ENCODE measurements around the gene HTR7. TPM values are rescaled to one million over a fixed set of nuclear protein-coding genes. Genes with fewer than 3 reads are reported as not detected.

HTR7 gene
- total and polyA plus RNA-seq, 2 of the 8 experiments (the other 6 are each of a cell fraction or from before 2014, with no cell fraction given), result 22.9 to 24.6 TPM

DNA sequence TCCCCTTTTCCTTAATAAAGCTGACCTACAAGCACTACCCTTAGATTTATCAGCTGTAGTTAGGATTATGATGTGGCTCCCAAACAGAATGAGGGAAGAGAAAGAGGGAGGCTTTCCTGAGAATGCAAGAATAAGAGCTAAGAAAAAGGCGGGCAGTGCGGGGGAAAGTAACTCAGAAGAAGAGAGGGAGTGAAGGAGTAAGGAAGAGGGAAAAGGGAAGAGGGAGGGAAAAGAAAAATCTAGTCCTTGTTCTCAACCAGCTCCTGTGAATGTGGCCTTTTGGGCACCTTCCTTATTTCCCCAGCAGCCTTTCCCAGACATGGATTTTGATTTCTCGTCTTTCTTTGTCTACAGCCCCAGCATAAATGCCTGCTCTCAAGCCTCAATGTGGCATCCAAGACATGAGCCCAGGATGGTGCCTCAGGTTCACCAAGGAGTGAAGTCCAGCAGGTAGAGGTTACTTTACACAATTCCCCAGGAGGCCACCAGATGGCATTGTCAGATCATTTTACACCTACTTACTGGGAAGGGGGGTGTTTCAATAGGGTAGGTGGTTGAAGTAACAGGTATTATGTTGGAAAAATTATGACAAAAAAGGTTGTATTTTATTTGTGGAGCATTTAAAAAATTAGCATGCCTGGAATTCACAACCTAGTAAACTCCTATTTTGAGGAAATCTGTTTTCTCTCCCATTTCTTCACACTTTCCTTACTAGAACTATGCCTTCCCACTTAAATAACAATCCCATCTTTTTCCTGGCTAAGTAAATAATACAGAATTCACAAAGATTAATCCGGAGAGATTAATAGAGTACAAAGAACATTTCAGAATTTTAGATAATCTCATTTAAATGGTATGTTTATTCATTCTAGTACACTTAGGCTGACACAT lies 106.5 kb downstream of the HTR7 start:
- H3K27me3 ChIP-seq (replicated peaks in 1 of 4; ENCODE audit: control insufficient read depth in 3 of 4, extremely low read depth in 1 of 4, insufficient read depth in 3 of 4, low read length in 3 of 4), result no peaks in the 10 kb centered on the region
- H3K79me2 ChIP-seq (ENCODE audit: control insufficient read depth in 1 of 2, insufficient read depth in 2 of 2, low read length in 2 of 2), result peaks cover 0 to 43% of the 10 kb centered on the region in 2 experiments; a peak in 2 of 4 replicates
- H3K23ac ChIP-seq (ENCODE audit: insufficient read length), result no peak overlapping the region
- no peak overlapping the region for H2AK5ac ChIP-seq (ENCODE audit: low read depth, low read length)
- H2AFZ ChIP-seq (ENCODE audit: low read length), result no peak overlapping the region
- no peak overlapping the region for H3K9ac ChIP-seq (replicated peaks in 1 of 4; ENCODE audit: extremely low read depth in 1 of 4, low read depth in 3 of 4, low read length in 3 of 4)
- H3K36me3 ChIP-seq (ENCODE audit: control insufficient read depth in 2 of 4, insufficient read depth in 4 of 4, low read length in 3 of 4), result peaks cover 0 to 4% (median under 1%) of the 10 kb centered on the region in 4 experiments; a peak in 1 of 8 replicates
- no peak overlapping the region for H2BK120ac ChIP-seq (replicated peaks; ENCODE audit: low read depth, low read length)
- H3K18ac ChIP-seq (ENCODE audit: extremely low read depth, low read length), result no peak overlapping the region
- H3K23me2 ChIP-seq (ENCODE audit: low read depth, low read length), result no peaks in the 10 kb centered on the region
- WGBS, 2 experiments (ENCODE audit: extremely low coverage in 1 of 2, insufficient coverage in 1 of 2, insufficient read length in 1 of 2, insufficient replicate concordance in 2 of 2, low coverage in 1 of 2, low lambda C conversion rate in 2 of 2, missing lambda C conversion rate in 1 of 2), result 51% methylated on average over 4 of the region's 4 CpGs; no CpG with 5 or more reads in 1 of the 2 experiments
- no peak overlapping the region for H3K4me2 ChIP-seq (ENCODE audit: insufficient read depth in 1 of 2, low read depth in 2 of 2, low read length in 2 of 2)
- no peak overlapping the region for H4K91ac ChIP-seq (replicated peaks; ENCODE audit: insufficient read length, low read length)
- CTCF ChIA-PET (ENCODE audit: partially characterized antibody), result interaction anchor here (0.5 to 8.1 kb wide), 29 partner anchors 9 to 821 kb away, joined by 3 to 79 read pairs (median 4); partner anchors contain the start of genes HTR7 and RPP30
- H3K27ac ChIP-seq (ENCODE audit: low read depth, low read length), result no peak overlapping the region
- no peak overlapping the region for H2BK20ac ChIP-seq (ENCODE audit: low read length)
- no peak overlapping the region for H3K56ac ChIP-seq (replicated peaks; ENCODE audit: insufficient read length, low read depth, low read length)
- no peaks in the 10 kb centered on the region for H3K9me3 ChIP-seq (ENCODE audit: insufficient read depth in 2 of 2, low read depth in 1 of 2, low read length in 1 of 2)
- H4K20me1 ChIP-seq (replicated peaks in 1 of 2; ENCODE audit: control insufficient read depth in 1 of 2, insufficient read depth in 2 of 2, low read length in 2 of 2), result no peaks in the 10 kb centered on the region
- DNase-seq (ENCODE audit: low read depth in 1 of 2, low spot score in 2 of 2), result peak in 1 of 2 experiments; percentile 79
- FAIRE-seq, result peak; percentile 98
- no peak overlapping the region for H2BK12ac ChIP-seq (ENCODE audit: low read depth, low read length)
- no peak overlapping the region for H4K8ac ChIP-seq (ENCODE audit: extremely low read depth, insufficient read depth, low read length)
- H3K4me3 ChIP-seq (ENCODE audit: extremely low read depth in 1 of 4, insufficient read depth in 2 of 4, low read depth in 3 of 4, low read length in 4 of 4), result no peak overlapping the region
- no peak overlapping the region for H2BK15ac ChIP-seq (ENCODE audit: low read length)
- H3K14ac ChIP-seq (ENCODE audit: insufficient read length), result no peak overlapping the region
- POLR2A ChIA-PET (ENCODE audit: partially characterized antibody), result interaction anchor here (1.1 kb wide), 1 partner anchor 83 kb away, joined by 3 read pairs; no protein-coding TSS in a partner anchor
- H2BK5ac ChIP-seq (ENCODE audit: low read depth, low read length), result no peak overlapping the region
- peaks cover 0 to 2% (median 0%) of the 10 kb centered on the region in 4 experiments; a peak in 2 of 7 replicates for H3K4me1 ChIP-seq (replicated peaks in 1 of 4; ENCODE audit: control insufficient read depth in 3 of 4, insufficient read depth in 4 of 4, low read length in 3 of 4)
- no peak overlapping the region for H4K5ac ChIP-seq (ENCODE audit: insufficient read length, low read depth, low read length)
- no peaks in the 10 kb centered on the region for H3K79me1 ChIP-seq (ENCODE audit: low read depth, low read length)
- H3K4ac ChIP-seq (replicated peaks; ENCODE audit: insufficient read length, low read depth, low read length), result no peak overlapping the region
- TF ChIP-seq EP300 (IDR thresholded peaks at IDR 0.05; ENCODE audit: borderline replicate concordance in 1 of 2, low read depth in 2 of 2, low read length in 2 of 2) (no peak), RAD21 (IDR thresholded peaks at IDR 0.05 in 1 of 2, conservative IDR thresholded peaks at IDR 0.05 in 1 of 2; ENCODE audit: low read depth in 2 of 2, low read length in 2 of 2) (peak; percentile 93 to 96), BCL11A (IDR thresholded peaks at IDR 0.05; ENCODE audit: low read depth in 2 of 2, low read length in 2 of 2) (no peak), TEAD4 (IDR thresholded peaks at IDR 0.05; ENCODE audit: low read depth, low read length) (no peak), E2F6 (IDR thresholded peaks at IDR 0.05) (peak; percentile 53; the same call in 1 of the 2 replicates)
- TF ChIP-seq, protein P1, sequence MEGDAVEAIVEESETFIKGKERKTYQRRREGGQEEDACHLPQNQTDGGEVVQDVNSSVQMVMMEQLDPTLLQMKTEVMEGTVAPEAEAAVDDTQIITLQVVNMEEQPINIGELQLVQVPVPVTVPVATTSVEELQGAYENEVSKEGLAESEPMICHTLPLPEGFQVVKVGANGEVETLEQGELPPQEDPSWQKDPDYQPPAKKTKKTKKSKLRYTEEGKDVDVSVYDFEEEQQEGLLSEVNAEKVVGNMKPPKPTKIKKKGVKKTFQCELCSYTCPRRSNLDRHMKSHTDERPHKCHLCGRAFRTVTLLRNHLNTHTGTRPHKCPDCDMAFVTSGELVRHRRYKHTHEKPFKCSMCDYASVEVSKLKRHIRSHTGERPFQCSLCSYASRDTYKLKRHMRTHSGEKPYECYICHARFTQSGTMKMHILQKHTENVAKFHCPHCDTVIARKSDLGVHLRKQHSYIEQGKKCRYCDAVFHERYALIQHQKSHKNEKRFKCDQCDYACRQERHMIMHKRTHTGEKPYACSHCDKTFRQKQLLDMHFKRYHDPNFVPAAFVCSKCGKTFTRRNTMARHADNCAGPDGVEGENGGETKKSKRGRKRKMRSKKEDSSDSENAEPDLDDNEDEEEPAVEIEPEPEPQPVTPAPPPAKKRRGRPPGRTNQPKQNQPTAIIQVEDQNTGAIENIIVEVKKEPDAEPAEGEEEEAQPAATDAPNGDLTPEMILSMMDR (IDR thresholded peaks at IDR 0.05; ENCODE audit: control extremely low read depth in 1 of 3, insufficient read depth in 1 of 3, low read depth in 1 of 3, low read length in 3 of 3), result peak; percentile 35 to 87 (median 73)
